Islet precursor cell (in vitro differentiated cells): ENCODE data around the gene THAP5.
"Not testable (repeated sequence)": the region's sequence is repeated elsewhere in the genome, so short reads cannot be mapped to it uniquely, and the experiment has no call there.

Experiments
- DNase-seq: peaks from one replicate; pipeline ENCODE4 v3.0.0-alpha.2; 2018

THAP5 gene

GRCh38 chr7:108581655-108582491 lies 12.4 kb upstream of the THAP5 start:
- DNase-seq, result peak; percentile 82

DNA sequence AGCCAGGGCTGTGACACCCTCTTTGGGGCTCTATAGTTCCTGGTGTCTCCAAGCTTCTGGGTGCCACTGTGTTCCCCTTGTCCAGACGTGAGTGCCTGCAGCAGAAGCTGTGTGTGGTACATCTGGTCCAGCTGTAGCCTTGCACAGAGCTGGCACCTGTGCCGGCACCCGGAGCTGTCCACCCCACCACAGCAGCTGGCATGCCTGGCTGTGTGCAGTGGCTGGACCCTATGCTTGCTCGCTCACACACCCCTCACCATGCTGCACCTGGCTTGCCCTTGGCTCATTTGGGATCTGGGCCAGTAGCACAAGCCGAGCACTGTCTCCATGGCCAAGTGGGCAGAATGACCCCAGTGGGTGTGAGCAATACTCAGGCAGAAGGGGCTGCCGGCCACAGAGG lies 10.8 kb upstream of the THAP5 start:
- no peak for DNase-seq

DNA sequence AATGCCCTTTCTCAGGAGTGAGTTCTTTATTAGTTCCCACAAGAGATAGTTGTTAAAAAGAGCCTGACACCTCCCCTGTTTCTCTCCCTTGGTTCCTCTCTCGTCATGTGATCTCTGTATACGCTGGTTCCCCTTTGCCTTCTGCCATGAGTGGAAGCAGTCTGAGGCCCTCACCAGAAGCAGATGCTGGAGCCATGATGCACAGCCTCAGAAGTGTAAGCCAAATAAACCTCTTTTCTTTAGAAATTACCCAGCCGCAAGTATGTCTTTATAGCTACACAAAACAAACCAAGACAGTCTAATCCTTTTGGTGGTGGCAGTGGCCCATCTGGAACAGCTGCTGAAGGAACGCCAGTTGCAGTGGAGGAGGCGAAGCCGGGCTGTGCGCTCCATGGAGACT lies 9.4 kb upstream of the THAP5 start:
- DNase-seq, result no peak

DNA sequence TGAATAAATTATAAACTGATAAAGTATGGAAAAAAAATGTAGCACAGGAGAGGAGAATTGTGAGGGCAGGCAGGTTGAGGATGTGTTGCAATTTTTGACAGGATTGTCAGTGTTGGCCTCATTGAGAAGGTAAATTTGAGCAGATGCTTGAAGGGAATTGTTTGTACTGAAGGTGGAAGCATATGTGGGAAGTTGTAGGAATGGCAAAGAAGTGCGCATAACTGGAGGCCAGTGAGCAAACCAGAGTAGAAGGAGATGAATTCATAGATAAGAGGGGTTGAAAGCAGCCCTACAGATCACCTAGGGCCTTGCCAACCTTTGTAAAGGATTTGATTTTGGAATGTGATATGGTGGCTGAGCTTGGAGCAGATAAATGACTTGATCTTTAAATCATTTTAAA lies 6.6 kb upstream of the THAP5 start:
- no peak for DNase-seq

GRCh38 chr7:108575156-108575555 lies 5.7 kb upstream of the THAP5 start:
- DNase-seq, result no peak

DNA sequence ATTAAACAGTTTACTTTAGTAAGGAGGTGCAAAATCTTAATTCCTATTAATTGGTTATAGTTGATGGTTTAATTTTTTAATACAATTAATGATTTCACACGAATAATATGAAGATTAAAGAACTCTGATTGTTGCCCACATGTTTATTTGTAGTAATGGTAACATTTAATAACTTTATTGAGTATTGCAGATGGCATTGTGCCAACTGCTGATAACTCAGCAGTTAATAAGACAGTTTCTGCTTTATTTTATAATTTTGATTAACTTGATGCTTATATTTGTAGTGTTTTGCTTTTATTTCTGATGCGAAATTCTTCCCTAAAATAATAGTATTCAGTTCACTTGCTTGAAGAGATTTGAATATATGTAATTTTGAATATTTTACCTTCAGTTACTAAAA lies 3.0 kb upstream of the THAP5 start:
- no peak for DNase-seq

DNA sequence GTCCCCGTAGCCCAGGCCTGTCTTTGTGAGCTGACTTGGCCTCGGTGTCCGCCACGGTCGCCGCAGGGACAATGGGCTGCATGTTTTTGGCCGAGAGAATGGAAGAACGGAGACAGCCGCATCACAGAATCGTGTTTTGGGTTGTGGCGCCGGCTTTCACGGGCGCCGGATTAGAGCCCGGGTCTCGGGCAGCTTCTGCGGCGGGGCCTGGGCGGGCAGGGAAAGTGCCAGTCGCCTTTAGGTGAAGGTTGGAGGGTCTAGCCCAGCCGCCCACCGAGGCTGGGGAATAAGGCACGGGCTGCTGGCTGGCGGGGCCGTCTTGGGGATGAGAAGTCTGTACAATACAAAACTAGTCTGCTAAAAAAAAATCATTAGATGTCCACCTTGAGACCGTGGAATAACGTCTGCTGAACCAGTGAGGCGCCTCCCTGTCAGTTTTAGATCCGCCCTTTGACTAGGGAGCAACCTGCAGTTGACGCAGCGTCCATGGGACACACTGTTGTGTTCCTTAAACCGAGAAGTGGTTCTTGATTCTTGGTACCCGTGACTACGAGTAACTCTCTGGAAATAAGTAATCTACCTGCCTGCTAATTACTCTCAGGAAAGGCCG lies 745 bp upstream of the THAP5 start:
- peak; percentile 75 for DNase-seq

DNA sequence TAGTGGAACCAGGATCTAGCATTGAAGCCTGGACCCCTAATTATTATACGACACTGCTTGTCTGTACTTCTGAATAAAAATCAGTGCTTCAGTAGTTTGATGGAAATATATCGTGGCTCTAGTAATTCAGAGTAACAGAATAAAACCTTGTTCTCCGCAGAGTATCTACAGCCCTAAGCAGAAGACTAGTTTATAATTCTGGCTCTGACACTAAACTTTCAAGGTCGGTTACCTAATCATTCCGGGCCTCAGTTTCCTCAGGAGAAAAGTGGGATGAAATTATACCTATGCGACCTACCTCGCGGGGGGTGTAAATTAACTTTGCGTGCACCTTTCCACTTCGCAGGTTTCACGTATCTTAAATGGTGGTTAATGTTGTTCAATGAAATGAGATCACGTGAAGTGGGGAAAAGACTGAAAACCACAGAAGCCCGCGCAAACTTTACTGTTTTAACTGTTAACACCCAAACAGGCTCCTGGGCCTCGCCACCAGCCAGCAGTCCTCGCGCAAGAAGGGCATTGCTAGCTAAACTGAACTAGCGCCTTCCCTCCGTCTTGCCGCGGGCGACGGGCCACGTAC lies 615 bp downstream of the THAP5 start:
- no peak for DNase-seq

- DNase-seq, result no peak
Observed at GRCh38 chr7:108565987-108566386, 3.5 kb downstream of the THAP5 start.

DNA sequence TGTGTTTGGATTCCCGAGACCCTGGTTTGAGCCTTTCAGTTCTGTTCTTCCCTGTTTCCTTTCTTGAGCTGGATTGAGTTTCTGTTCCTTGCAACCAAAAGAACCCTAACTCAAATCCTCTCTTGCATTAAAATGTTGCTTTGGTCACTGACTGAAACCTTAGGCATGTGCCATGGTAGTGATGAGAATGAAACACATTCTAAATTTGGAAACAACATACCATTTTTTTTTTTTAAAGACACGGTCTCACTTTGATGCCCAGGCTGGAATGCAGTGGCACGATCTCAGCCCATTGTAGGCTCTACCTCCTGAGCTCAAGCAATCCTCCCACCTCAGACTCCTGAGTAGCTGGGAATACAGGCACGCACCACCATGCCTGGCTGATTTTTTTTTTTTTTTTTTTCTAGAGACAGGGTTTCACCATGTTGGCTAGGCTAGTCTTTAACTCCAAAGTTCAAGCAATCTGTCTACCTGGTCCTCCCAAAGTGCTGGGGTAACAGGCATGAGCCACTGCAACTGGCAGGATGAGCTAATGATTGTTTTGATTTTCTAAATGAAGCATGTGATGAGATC lies 8.4 kb downstream of the THAP5 start:
- DNase-seq, result no peak

- no peak for DNase-seq
Observed at GRCh38 chr7:108559253-108559652, 10.3 kb downstream of the THAP5 start.

GRCh38 chr7:108557617-108558016 lies 11.9 kb downstream of the THAP5 start:
- DNase-seq, result no peak

DNA sequence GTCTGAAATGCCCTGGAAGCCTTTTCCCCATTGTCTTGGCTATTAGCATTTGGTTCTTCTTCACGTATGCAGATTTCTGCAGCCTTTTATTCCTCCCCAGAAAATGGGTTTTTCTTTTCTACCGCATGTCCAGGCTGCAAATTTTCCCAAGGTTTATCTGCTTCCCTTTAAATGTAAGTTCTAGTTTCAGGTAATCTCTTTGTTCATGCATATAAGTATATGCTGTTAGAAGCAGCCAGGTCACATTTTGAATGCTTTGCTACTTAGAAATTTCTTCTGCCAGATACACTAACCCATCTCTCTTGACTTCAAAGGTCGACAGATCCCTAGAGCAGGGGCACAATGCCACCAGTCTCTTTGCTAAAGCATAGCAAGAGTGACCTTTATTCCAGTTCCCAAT lies 12.3 kb downstream of the THAP5 start:
- no peak for DNase-seq

DNA sequence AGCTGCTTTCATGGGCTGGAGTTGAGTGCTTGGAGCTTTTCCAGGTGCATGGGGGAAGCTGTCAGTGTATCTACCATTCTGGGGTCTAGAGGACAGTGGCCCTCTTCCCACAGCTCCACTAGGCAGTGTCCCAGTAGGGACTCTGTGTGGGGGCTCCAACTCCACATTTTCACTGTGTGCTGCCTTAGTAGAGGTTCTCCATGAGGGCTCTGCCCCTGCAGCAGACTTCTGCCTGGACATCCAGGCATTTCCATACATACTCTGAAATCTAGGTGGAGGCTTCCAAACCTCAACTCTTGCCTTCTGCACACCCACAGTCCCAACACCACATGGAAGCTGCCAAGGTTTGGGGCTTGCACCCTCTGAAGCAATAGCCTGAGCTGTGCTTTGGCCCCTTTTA lies 12.8 kb downstream of the THAP5 start:
- DNase-seq, result not testable (repeated sequence)

GRCh38 chr7:108548141-108548896 lies 21.2 kb downstream of the THAP5 start:
- DNase-seq, result not testable (repeated sequence)

DNA sequence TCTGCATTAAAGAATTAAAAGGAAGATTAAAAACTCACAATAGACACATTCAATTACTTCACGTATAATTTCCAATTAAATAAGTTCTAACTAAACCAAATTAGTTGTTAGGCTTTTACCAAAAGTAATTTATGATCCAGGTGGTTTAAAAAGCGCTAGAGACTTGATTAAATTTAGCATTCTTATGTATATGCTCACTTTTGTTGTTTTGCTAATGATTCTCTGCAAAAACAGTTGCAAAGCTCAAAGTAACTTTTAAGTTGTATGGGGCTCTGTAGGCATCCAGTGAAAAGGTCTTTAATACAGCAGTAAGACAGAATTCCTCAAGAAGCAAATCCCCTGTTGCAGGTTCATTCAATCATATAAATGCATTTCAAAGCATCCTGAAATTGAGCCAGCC lies 28.0 kb downstream of the THAP5 start:
- no peak for DNase-seq

GRCh38 chr7:108538685-108539084 lies 30.8 kb downstream of the THAP5 start:
- DNase-seq, result not testable (repeated sequence)

DNA sequence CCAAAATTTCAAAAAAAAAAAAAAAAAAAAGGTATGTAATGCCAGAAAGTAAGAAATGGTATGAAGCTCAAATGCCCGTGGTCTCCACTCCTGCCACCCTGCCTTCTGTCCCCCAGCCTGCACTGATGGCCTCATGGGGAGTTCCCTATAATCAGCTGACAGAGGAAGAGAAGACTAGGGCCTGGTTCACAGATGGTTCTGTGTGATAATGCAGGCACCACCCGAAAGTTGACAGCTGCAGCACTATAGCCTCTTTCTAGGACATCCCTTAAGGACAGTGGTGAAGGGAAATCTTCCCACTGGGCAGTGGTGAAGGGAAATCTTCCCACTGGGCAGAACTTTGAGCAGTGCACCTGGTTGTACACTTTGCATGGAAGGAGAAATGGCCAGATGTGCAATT lies 31.3 kb downstream of the THAP5 start:
- DNase-seq, result not testable (repeated sequence)

DNA sequence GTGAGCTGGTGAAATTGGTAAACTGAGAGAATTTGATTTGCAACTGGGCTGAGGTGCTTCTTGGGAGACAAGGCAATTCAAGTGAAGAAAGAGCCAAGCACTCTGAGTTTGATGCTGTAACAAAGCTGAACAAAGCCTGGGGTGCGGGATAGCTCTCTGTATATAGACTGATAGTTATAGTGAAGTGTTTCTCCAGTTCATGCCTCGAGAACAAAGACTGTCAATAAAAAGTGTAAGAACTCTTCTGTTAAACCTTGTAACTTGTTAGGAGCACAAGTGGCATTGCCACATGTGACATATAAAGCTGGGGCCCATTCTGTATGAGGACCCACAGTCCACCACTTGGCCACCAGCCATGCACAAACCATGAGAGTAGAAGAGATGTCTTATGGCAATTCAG lies 32.3 kb downstream of the THAP5 start:
- DNase-seq, result no peak

- DNase-seq, result no peak
Observed at GRCh38 chr7:108535744-108536143, 33.8 kb downstream of the THAP5 start.

DNA sequence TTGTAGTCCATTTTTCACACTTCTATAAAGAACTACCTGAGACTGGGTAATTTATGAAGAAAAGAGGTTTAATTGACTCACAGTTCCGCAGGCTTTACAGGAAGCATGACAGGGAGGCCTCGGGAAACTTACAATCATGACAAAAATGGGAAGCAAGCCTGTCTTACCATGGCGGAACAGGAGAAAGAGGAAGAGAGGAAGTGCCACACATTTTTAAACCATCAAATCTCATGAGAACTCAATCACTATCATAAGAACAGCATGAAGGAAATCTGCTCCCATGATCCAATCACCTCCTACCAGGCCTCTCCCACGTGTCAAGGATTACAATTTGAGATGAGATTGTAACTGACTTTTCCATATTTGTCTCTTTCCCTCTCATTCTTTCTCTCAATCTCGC lies 34.2 kb downstream of the THAP5 start:
- DNase-seq, result no peak

- DNase-seq, result no peak
Observed at GRCh38 chr7:108533712-108534111, 35.8 kb downstream of the THAP5 start.

DNA sequence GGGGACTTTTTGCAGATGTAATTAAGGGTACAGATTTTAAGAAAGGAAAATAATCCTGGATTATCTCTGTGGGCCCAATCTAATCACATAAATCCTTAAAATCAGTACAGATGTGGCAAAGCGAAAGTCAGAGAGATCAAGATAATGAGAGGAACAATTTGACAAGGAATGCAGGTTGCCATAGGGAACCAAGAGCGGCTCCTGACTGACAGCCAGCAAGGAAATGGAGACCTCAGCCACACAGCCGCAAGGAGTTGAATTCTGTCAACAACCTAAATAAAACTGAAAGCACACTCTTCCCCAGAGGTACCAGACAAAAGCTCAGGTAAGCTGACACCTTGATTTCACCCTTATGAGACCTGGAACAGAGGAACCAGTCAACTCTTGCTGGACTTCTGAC lies 40.2 kb downstream of the THAP5 start:
- peak; percentile 66 for DNase-seq
